ENCODE results near the gene NDUFA13.

- TF ChIP-seq CTCF (IDR thresholded peaks at IDR 0.05; ENCODE audit: low read length) (no peak), EZH2 (optimal IDR thresholded peaks at IDR 0.05; ENCODE audit: low read depth, low read length) (no peak), EZH2phosphoT487 (IDR thresholded peaks at IDR 0.05; ENCODE audit: low read length) (no peak)
These were observed 964 bp upstream of the NDUFA13 start, which contains the start of gene TSSK6 for GRCh38 chr19:19514881-19515641.
